HG03196 (cell line): ENCODE measurements around the gene MYL10.

Experiments
- ATAC-seq: cut with Tn5 transposase; IDR thresholded peaks from one replicate; pipeline ENCODE4 v1.9.1; 2021; ENCODE audit not compliant: unreplicated experiment

MYL10 gene

GRCh38 chr7:101576998-101577397, 52.1 kb downstream of the MYL10 start:
- no peak for ATAC-seq

- ATAC-seq, result no peak
These were observed 53.4 kb downstream of the MYL10 start for GRCh38 chr7:101575721-101576120.

- ATAC-seq, result no peak
These were observed 53.9 kb downstream of the MYL10 start for GRCh38 chr7:101575168-101575567.

- no peak for ATAC-seq
These were observed 56.9 kb downstream of the MYL10 start for GRCh38 chr7:101572156-101572555.

GRCh38 chr7:101567230-101567629, 61.9 kb downstream of the MYL10 start:
- ATAC-seq, result no peak

GRCh38 chr7:101565601-101566209, 63.4 kb downstream of the MYL10 start:
- no peak for ATAC-seq

GRCh38 chr7:101564778-101565211, 64.3 kb downstream of the MYL10 start:
- no peak for ATAC-seq

GRCh38 chr7:101563943-101564777, 64.9 kb downstream of the MYL10 start:
- no peak for ATAC-seq
